Fibroblast of lung (primary cell): ENCODE results near the gene NDUFA13. TPM values are rescaled to one million over a fixed set of nuclear protein-coding genes. Genes with fewer than 3 reads are reported as not detected.

Source experiments
- DNase-seq, 2 donors: peaks; one replicate each; pipeline versions ENCODE4 v3.0.0 to v3.0.0-alpha.2; 2010; ENCODE audit warnings: low read depth in 2 of 2
- H2AFZ ChIP-seq: 2 replicates; pipeline ENCODE4 v1.5.1; 2012; ENCODE audit warnings: low read length, control low read depth, inconsistent platforms
- H3K27ac ChIP-seq: 2 replicates; pipeline ENCODE4 v1.5.1; 2011; ENCODE audit warnings: low read length, control low read depth; ENCODE audit not compliant: insufficient read depth
- H3K27me3 ChIP-seq: 2 replicates; pipeline ENCODE4 v1.5.1; 2011; ENCODE audit warnings: mild to moderate bottlenecking, low read length; ENCODE audit not compliant: control insufficient read depth, insufficient read depth
- H3K36me3 ChIP-seq: 2 replicates; pipeline ENCODE4 v1.5.1; 2011; ENCODE audit warnings: low read length; ENCODE audit not compliant: control insufficient read depth, insufficient read depth
- H3K4me1 ChIP-seq: 2 replicates; pipeline ENCODE4 v1.5.1; 2011; ENCODE audit warnings: low read length; ENCODE audit not compliant: control insufficient read depth, insufficient read depth; ENCODE audit errors: extremely low read depth
- H3K4me2 ChIP-seq: 2 replicates; pipeline ENCODE4 v1.5.1; 2011; ENCODE audit warnings: low read length, control low read depth; ENCODE audit not compliant: insufficient read depth; ENCODE audit errors: extremely low read depth
- H3K4me3 ChIP-seq, 4 experiments: fragments of 200-600 bp in 1 of 4; sonication (generic) in 1 of 4; replicated peaks in 1 of 4; 2 replicates each; pipeline ENCODE4 v1.5.1; 2011 to 2016; ENCODE audit warnings: low read length in 4 of 4, low read depth in 3 of 4, mild to moderate bottlenecking in 3 of 4, control low read depth in 2 of 4, inconsistent platforms in 1 of 4, mixed read lengths in 1 of 4; ENCODE audit not compliant: insufficient read depth in 1 of 4; ENCODE audit errors: control extremely low read depth in 1 of 4
- H3K79me2 ChIP-seq: 2 replicates; pipeline ENCODE4 v1.5.1; 2012; ENCODE audit warnings: mild to moderate bottlenecking, low read length, inconsistent platforms; ENCODE audit not compliant: control insufficient read depth, insufficient read depth
- H3K9ac ChIP-seq: 2 replicates; pipeline ENCODE4 v1.5.1; 2011; ENCODE audit warnings: mild to moderate bottlenecking, low read length, control low read depth; ENCODE audit not compliant: insufficient read depth
- H3K9me3 ChIP-seq: 2 replicates; pipeline ENCODE4 v1.5.1; 2012; ENCODE audit warnings: low read depth, low read length; ENCODE audit not compliant: control insufficient read depth, insufficient read depth
- H4K20me1 ChIP-seq: 2 replicates; pipeline ENCODE4 v1.5.1; 2011; ENCODE audit warnings: low read length; ENCODE audit not compliant: control insufficient read depth, insufficient read depth; ENCODE audit errors: extremely low read depth
- EZH2 ChIP-seq: IDR thresholded peaks from 2 replicates; pipeline ENCODE4 v1.5.1; 2012; ENCODE audit warnings: low read length, control low read depth, mild to moderate bottlenecking; ENCODE audit errors: missing control alignments
- polyA plus RNA-seq, 2 donors: library from polyadenylated mRNA; depleted of rRNA in 1 of 2; stranded (reverse) in 1 of 2; unstranded in 1 of 2; fragments of >200 nt; gene quantifications; 2 replicates each; pipeline ENCODE4 v1.2.1, GENCODE V29; 2011 to 2012; ENCODE audit warnings: missing spikeins in 1 of 2
- total RNA-seq: library from RNA; depleted of rRNA; stranded (reverse); fragments of >200 nt; gene quantifications from 2 replicates; pipeline ENCODE4 v1.2.1, GENCODE V29; 2014
- TF ChIP-seq, protein P1 (sequence below), 2 donors: IDR thresholded peaks in 1 of 2; conservative IDR thresholded peaks in 1 of 2; 1 replicate in 1 of 2; 2 replicates in 1 of 2; pipeline ENCODE4 v1.5.1; 2011 to 2012; ENCODE audit warnings: low read length in 2 of 2, control low read depth in 1 of 2, inconsistent platforms in 1 of 2, low read depth in 1 of 2, mild to moderate bottlenecking in 1 of 2

NDUFA13 gene
- total and polyA plus RNA-seq, 2 donors (not counting 1 experiment from before 2014, with no cell fraction given), result 221 to 306 TPM

DNA sequence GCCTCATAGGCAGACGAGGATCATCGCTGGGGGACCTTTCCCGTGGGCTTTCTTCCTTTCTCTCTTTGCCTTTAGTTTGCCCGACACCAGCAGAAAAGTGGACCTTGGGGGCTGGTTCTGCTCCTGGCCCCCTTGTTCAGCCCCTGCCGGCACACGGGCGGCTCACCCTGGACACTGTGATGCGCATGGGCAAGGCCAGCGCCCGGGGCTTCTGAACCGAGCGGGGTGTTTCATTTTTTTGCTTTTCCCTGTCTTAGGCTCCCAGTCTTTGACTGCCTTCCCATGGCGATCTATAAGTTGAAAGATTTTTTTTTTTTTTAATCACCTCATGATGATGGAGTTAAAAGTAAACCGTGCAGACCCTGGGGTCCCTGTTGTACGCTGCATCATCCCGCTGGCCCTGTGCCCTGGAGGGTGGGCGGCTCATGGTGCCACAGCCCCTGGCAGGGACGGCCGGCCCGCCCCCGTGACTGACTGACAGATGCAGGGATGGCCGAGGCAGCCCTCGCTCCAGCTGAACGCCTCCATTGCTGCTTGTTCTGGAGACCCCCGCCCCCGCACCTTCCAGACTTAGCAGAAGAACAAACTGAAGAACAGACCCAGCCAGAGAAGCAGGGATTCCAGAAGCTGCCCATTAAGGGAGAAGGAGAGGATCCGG is 10.2 kb upstream of the NDUFA13 start:
- no peaks in the 10 kb centered on the region for H3K79me2 ChIP-seq
- no peaks in the 10 kb centered on the region for H3K27me3 ChIP-seq
- H3K9me3 ChIP-seq, result no peaks in the 10 kb centered on the region
- no peak overlapping the region for H3K4me2 ChIP-seq
- DNase-seq, result no peak
- TF ChIP-seq, protein P1, sequence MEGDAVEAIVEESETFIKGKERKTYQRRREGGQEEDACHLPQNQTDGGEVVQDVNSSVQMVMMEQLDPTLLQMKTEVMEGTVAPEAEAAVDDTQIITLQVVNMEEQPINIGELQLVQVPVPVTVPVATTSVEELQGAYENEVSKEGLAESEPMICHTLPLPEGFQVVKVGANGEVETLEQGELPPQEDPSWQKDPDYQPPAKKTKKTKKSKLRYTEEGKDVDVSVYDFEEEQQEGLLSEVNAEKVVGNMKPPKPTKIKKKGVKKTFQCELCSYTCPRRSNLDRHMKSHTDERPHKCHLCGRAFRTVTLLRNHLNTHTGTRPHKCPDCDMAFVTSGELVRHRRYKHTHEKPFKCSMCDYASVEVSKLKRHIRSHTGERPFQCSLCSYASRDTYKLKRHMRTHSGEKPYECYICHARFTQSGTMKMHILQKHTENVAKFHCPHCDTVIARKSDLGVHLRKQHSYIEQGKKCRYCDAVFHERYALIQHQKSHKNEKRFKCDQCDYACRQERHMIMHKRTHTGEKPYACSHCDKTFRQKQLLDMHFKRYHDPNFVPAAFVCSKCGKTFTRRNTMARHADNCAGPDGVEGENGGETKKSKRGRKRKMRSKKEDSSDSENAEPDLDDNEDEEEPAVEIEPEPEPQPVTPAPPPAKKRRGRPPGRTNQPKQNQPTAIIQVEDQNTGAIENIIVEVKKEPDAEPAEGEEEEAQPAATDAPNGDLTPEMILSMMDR (conservative IDR thresholded peaks at IDR 0.05 in 1 of 2, IDR thresholded peaks at IDR 0.05 in 1 of 2; ENCODE audit: low read depth in 1 of 2, low read length in 2 of 2), result no peak
- no peak for TF ChIP-seq EZH2
- H3K4me3 ChIP-seq, result no peak overlapping the region
- no peaks in the 10 kb centered on the region for H3K4me1 ChIP-seq
- H3K36me3 ChIP-seq, result peaks cover 25% of the 10 kb centered on the region
- H3K9ac ChIP-seq, result no peak overlapping the region
- no peak overlapping the region for H2AFZ ChIP-seq
- H4K20me1 ChIP-seq, result no peaks in the 10 kb centered on the region
- no peak overlapping the region for H3K27ac ChIP-seq

DNA sequence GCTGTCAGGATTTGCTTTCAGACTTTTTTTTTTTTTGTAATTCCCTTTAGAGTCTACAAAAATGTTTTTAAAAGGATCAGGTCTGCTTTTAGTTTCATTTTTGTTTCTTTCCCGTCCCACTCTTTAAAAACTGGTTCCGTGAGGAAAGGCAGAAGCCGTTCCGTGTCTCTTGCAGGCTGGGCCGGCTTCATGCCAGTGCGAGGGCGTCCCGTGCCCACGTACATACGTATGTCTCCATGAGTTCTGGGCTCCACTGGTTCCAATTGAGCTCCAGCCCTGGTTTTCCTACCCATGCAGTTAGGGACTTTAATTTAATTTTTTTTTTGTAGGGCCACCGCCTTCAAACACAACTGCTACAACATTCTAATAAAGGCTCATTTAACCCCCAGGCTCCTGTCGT is 9.4 kb upstream of the NDUFA13 start:
- Histone ChIP-seq H3K36me3 (peaks cover 19% of the 10 kb centered on the region), H3K9me3 (no peaks in the 10 kb centered on the region), H3K79me2 (no peaks in the 10 kb centered on the region), H3K27me3 (no peaks in the 10 kb centered on the region), H4K20me1 (no peaks in the 10 kb centered on the region), H3K9ac (no peak overlapping the region), H3K4me2 (no peak overlapping the region), H3K4me3 (no peak overlapping the region), H3K27ac (no peak overlapping the region), H3K4me1 (no peaks in the 10 kb centered on the region), H2AFZ (no peak overlapping the region)
- DNase-seq, result no peak
- TF ChIP-seq EZH2, result no peak
- TF ChIP-seq, protein P1 (conservative IDR thresholded peaks at IDR 0.05 in 1 of 2, IDR thresholded peaks at IDR 0.05 in 1 of 2; ENCODE audit: low read depth in 1 of 2, low read length in 2 of 2), result no peak

DNA sequence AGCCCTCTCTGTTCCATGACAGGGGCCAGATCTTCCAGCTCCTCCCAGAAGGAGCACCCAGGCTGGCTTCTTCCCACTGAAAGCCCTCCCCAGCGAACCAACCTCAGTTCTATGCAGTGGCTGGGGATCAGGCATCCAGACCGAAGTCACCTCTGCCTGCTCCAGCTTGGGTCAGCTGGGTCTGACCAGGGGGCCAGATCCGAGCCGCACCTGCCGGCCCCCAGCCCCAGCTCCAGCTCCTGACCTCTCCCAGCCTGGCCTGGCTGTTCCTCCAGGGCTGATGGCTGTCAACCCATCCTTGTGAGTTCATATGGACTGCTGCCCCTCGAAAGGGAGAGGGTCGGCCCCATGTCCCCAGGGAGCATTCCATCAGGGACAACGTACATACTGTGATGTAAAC is 8.7 kb upstream of the NDUFA13 start:
- Histone ChIP-seq H3K27ac (no peak overlapping the region), H3K4me1 (no peaks in the 10 kb centered on the region), H3K9me3 (no peaks in the 10 kb centered on the region), H3K36me3 (peaks cover 19% of the 10 kb centered on the region), H2AFZ (no peak overlapping the region), H3K9ac (no peak overlapping the region), H4K20me1 (no peaks in the 10 kb centered on the region), H3K27me3 (no peaks in the 10 kb centered on the region), H3K4me3 (no peak overlapping the region), H3K79me2 (no peaks in the 10 kb centered on the region), H3K4me2 (no peak overlapping the region)
- TF ChIP-seq EZH2, result no peak
- TF ChIP-seq, protein P1 (conservative IDR thresholded peaks at IDR 0.05 in 1 of 2, IDR thresholded peaks at IDR 0.05 in 1 of 2; ENCODE audit: low read depth in 1 of 2, low read length in 2 of 2), result no peak
- DNase-seq, result no peak
